Gastroesophageal sphincter (tissue), 4 donors: ENCODE results near the gene NRSN2. TPM values are rescaled to one million over a fixed set of nuclear protein-coding genes. Genes with fewer than 3 reads are reported as not detected.

Source experiments
- ATAC-seq: fragments of 150-250 bp; one replicate; pipeline ENCODE4 v1.9.1; 2016; ENCODE audit warnings: mild to moderate bottlenecking, moderate library complexity
- H3K27ac ChIP-seq, 4 donors: fragments of 200-600 bp; sonication (generic) in 3 of 4; 1 replicate in 3 of 4; 2 replicates in 1 of 4; pipeline ENCODE4 v1.5.1; 2016 to 2019
- H3K27me3 ChIP-seq: fragments of 200-600 bp; sonication (generic); one replicate; pipeline ENCODE4 v1.5.1; 2019
- H3K36me3 ChIP-seq, 2 donors: fragments of 200-600 bp; sonication (generic); one replicate each; pipeline ENCODE4 v1.5.1; 2019; ENCODE audit warnings: control low read depth in 1 of 2
- H3K4me1 ChIP-seq, 3 donors: fragments of 200-600 bp; sonication (generic); 1 replicate in 2 of 3; 2 replicates in 1 of 3; pipeline ENCODE4 v1.5.1; 2016 to 2019; ENCODE audit warnings: control low read depth in 2 of 3
- H3K4me3 ChIP-seq, 2 donors: fragments of 200-600 bp; sonication (generic); one replicate each; pipeline ENCODE4 v1.5.1; 2019; ENCODE audit warnings: mild to moderate bottlenecking in 1 of 2, moderate library complexity in 1 of 2
- H3K9me3 ChIP-seq, 3 donors: fragments of 200-600 bp; sonication (generic); one replicate each; pipeline ENCODE4 v1.5.1; 2017 to 2019; ENCODE audit warnings: control low read depth in 2 of 3
- EP300 ChIP-seq: sonication (generic); formaldehyde crosslinking; IDR thresholded peaks from one replicate; pipeline ENCODE4 v1.6.1; 2017; ENCODE audit warnings: antibody characterized with exemption, mild to moderate bottlenecking
- POLR2A ChIP-seq, 2 donors: fragments of 450-650 bp; IDR thresholded peaks; one replicate each; pipeline ENCODE4 v1.6.1; 2017; ENCODE audit warnings: antibody characterized with exemption in 2 of 2, mild to moderate bottlenecking in 2 of 2, moderate library complexity in 1 of 2
- POLR2AphosphoS5 ChIP-seq: sonication (generic); formaldehyde crosslinking; IDR thresholded peaks from one replicate; pipeline ENCODE4 v1.6.1; 2017; ENCODE audit warnings: antibody characterized with exemption
- WGBS, 2 donors: methylation state at CpG; one replicate each; pipeline ENCODE4 v1.1.5; 2018; ENCODE audit warnings: low coverage in 1 of 2; 5-methylcytosine and 5-hydroxymethylcytosine counted together
- total RNA-seq, 4 donors: library from RNA; depleted of rRNA; stranded (reverse); fragments of >200 nt; gene quantifications; one replicate each; pipeline ENCODE4 v1.1.0, GENCODE V29; 2016
- TF ChIP-seq, protein P1 (sequence below), 4 experiments: fragments of 200-600 bp in 2 of 4; fragments of 450-650 bp in 2 of 4; sonication (generic) in 1 of 4; IDR thresholded peaks; one replicate each; pipeline ENCODE4 v1.5.1; 2017 to 2019; ENCODE audit warnings: antibody characterized with exemption in 4 of 4, mild to moderate bottlenecking in 2 of 4, moderate library complexity in 2 of 4

The NRSN2 gene
- total RNA-seq, 4 donors from 2014 or later = 25.3 to 51.6 (median 30.2) TPM

- ATAC-seq = no peak
- Histone ChIP-seq H3K4me3 (no peak overlapping the region), H3K36me3 (peaks cover 0 to 23% of the 10 kb centered on the region in 2 donors), H3K27me3 (no peaks in the 10 kb centered on the region), H3K4me1 (no peaks in the 10 kb centered on the region), H3K27ac (no peak overlapping the region), H3K9me3 (no peaks in the 10 kb centered on the region)
- WGBS, 2 donors = 29 to 31% methylated on average over 2 of the region's 2 CpGs
- TF ChIP-seq POLR2AphosphoS5 = no peak
- TF ChIP-seq EP300 = no peak
- TF ChIP-seq, protein P1, sequence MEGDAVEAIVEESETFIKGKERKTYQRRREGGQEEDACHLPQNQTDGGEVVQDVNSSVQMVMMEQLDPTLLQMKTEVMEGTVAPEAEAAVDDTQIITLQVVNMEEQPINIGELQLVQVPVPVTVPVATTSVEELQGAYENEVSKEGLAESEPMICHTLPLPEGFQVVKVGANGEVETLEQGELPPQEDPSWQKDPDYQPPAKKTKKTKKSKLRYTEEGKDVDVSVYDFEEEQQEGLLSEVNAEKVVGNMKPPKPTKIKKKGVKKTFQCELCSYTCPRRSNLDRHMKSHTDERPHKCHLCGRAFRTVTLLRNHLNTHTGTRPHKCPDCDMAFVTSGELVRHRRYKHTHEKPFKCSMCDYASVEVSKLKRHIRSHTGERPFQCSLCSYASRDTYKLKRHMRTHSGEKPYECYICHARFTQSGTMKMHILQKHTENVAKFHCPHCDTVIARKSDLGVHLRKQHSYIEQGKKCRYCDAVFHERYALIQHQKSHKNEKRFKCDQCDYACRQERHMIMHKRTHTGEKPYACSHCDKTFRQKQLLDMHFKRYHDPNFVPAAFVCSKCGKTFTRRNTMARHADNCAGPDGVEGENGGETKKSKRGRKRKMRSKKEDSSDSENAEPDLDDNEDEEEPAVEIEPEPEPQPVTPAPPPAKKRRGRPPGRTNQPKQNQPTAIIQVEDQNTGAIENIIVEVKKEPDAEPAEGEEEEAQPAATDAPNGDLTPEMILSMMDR (IDR thresholded peaks at IDR 0.05) = no peak
- no peak for TF ChIP-seq POLR2A (IDR thresholded peaks at IDR 0.05)
Measured at GRCh38 chr20:400128-400453, 53.2 kb downstream of the NRSN2 start.

DNA sequence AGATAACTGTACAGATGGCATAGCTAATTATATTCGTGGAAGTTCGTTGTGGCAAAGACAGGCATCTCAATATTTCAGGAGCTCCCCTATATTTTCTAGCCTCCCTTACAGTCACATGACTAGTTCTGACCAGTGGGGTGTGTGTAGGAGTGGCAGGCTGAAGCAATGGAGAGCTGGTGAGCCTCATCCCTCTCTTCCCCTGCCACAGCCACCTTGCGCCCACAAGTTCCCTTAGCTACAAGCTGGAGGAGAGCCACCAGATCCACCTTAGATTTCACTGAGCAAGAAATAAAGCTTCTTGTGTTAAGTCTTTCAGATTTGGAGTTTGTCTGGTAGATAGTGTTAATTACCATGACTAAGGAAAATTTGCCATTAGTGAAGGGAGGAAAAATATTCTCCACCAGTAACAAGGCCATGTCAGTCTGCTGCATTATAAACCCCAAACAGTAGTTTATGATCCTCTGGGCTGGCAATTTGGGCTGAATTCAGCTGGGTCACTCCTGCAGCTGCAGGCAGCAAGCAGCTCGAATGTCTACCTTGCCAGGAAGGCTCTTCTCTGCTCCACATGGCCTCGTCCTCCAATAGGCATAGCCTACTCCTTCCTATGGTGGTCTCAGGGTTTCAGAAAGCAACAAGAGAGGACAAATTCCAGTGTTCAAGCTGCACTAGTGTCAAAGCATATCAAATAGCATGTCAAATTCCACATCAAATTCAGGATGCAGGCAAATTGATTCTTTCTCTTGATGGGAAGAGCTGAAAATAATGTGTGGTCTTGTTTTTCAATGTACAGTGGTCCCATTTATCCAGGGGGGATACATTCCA is 53.8 kb downstream of the NRSN2 start:
- H3K36me3 ChIP-seq = peaks cover 0 to 18% of the 10 kb centered on the region in 2 donors
- no peak overlapping the region for H3K27ac ChIP-seq
- no peak overlapping the region for H3K4me3 ChIP-seq
- no peaks in the 10 kb centered on the region for H3K27me3 ChIP-seq
- ATAC-seq = no peak
- TF ChIP-seq POLR2A (IDR thresholded peaks at IDR 0.05) = no peak
- TF ChIP-seq, protein P1 (IDR thresholded peaks at IDR 0.05) = no peak
- H3K9me3 ChIP-seq = no peaks in the 10 kb centered on the region
- WGBS, 2 donors = 45 to 60% methylated on average over 2 to 4 of the region's 5 CpGs
- no peaks in the 10 kb centered on the region for H3K4me1 ChIP-seq

- H3K27me3 ChIP-seq = no peaks in the 10 kb centered on the region
- WGBS, 2 donors = 80 to 93% methylated on average over 3 to 7 of the region's 9 CpGs
- H3K4me1 ChIP-seq = peaks cover 0 to 2% (median 0%) of the 10 kb centered on the region in 3 donors
- no peaks in the 10 kb centered on the region for H3K9me3 ChIP-seq
- TF ChIP-seq EP300 = no peak
- TF ChIP-seq POLR2A (IDR thresholded peaks at IDR 0.05) = no peak
- TF ChIP-seq, protein P1 (IDR thresholded peaks at IDR 0.05) = no peak
- TF ChIP-seq POLR2AphosphoS5 = no peak
- no peak overlapping the region for H3K27ac ChIP-seq
- H3K4me3 ChIP-seq = no peak overlapping the region
- peaks cover 0 to 5% of the 10 kb centered on the region in 2 donors for H3K36me3 ChIP-seq
- ATAC-seq = no peak
Measured at GRCh38 chr20:401682-402495, 55.0 kb downstream of the NRSN2 start.

GRCh38 chr20:402496-402885 is 55.6 kb downstream of the NRSN2 start:
- H3K4me3 ChIP-seq = no peak overlapping the region

More at GRCh38 chr20:402496-402885, 55.6 kb downstream of the NRSN2 start:
- Histone ChIP-seq H3K36me3 (no peaks in the 10 kb centered on the region), H3K27ac (no peak overlapping the region), H3K9me3 (no peaks in the 10 kb centered on the region), H3K4me1 (peaks cover 0 to 8% (median 0%) of the 10 kb centered on the region in 3 donors), H3K27me3 (no peaks in the 10 kb centered on the region)
- no peak for TF ChIP-seq POLR2A (IDR thresholded peaks at IDR 0.05)
- TF ChIP-seq, protein P1 (IDR thresholded peaks at IDR 0.05) = no peak
- 80 to 94% methylated on average over 1 to 2 of the region's 2 CpGs for WGBS, 2 donors
- ATAC-seq = no peak
